NOMO-1 treated with DMSO at 0.1 percent for 48 hours (cell line): ENCODE measurements around the gene KMT2D.

ENCODE experiments used
- DNase-seq: peaks from one replicate; lab custom pipeline; 2025; ENCODE audit not compliant: unreplicated experiment; lab: John Stamatoyannopoulos, UW

The KMT2D gene

GRCh38 chr12:49036029-49036428, 24.6 kb downstream of the KMT2D start:
- DNase-seq = no peak

- no peak for DNase-seq
These were observed 26.3 kb downstream of the KMT2D start for GRCh38 chr12:49034286-49034622.

DNA sequence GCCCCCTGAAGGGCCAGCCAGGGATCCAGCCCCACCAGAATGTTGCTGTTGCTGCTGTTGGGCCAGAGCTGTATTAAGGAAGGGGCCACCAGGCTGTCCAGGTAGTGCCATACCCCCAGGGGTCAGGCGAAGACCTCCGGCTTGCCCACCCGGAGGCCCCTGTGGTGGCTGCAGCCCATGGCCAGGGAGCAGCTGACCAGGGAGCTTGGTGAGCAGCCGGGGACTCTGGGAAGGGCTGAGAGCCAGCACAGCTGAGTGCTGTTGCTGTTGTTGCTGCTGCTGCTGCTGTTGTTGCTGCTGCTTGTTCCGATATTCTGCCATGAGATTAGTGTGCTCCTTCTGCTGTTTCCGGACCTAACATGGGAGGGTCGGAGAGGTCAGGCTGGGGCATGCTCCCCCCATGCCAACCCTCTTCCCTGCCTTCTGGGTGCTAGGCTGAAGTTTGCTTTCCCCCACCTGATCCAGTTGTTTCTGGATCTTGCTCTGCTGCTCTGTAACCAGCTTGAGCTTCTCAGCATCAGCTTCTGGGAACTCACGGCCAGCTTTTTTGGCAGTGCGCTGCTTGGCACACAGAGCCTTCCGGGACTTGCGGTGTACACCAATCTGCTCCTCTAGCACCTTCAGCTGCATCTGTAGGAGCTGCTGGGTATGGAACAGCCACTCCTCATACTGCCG, 26.8 kb downstream of the KMT2D start:
- no peak for DNase-seq

DNA sequence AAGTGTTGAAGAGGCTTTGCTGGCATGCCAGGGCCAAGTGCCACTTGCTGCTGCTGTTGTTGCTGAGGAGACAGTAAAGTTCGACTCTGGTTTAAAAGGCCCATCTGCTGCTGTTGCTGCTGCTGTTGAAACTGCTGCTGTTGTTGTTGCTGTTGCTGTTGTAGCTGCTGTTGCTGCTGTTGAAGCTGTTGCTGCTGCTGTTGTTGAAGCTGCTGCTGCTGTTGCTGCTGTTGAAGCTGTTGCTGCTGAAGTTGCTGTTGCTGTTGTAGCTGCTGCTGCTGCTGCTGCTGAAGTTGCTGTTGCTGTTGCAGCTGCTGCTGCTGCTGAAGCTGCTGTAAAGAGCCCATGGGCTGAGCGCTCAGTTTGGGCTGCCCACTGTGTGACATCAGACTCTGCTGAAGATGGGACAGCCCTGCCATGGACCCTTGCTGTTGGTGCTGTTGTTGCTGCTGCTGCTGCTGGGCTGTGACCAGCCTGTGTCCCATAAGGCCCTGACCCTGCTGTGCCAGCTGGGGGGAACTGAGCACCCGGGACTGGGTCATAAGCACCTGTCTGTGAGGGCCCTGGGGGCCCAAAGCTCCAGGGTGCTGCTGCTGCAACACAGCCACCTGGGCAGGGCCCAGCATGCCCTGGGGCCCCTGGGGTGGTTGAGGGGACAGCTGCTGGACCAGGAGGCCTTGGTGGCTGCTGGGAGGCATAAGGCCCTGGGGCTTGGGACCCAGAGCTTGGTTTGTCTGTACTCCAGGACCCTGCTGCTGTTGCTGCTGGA, 27.7 kb downstream of the KMT2D start:
- no peak for DNase-seq

DNA sequence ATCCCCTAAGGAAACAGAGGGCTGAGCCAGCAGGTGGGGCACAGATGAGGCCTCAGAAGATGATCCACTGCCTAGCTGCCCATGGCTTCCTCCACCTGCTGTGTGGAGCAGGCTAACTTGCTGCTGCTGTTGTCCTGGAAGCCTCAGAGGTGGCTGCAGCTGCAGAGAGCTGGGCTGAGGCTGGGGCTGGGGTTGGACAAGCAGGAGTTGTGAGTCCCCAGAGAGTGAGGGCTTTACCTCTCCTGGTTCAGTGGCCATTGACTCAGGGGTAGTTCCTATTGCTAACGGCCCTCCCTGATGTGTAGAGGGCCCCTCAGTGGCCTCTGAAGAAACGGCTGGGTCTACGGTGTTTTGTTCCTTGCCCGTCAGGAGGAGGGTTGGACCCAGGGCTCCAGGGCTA, 28.3 kb downstream of the KMT2D start:
- no peak for DNase-seq

- DNase-seq = no peak
These were observed 28.9 kb downstream of the KMT2D start for GRCh38 chr12:49031573-49032161.

DNA sequence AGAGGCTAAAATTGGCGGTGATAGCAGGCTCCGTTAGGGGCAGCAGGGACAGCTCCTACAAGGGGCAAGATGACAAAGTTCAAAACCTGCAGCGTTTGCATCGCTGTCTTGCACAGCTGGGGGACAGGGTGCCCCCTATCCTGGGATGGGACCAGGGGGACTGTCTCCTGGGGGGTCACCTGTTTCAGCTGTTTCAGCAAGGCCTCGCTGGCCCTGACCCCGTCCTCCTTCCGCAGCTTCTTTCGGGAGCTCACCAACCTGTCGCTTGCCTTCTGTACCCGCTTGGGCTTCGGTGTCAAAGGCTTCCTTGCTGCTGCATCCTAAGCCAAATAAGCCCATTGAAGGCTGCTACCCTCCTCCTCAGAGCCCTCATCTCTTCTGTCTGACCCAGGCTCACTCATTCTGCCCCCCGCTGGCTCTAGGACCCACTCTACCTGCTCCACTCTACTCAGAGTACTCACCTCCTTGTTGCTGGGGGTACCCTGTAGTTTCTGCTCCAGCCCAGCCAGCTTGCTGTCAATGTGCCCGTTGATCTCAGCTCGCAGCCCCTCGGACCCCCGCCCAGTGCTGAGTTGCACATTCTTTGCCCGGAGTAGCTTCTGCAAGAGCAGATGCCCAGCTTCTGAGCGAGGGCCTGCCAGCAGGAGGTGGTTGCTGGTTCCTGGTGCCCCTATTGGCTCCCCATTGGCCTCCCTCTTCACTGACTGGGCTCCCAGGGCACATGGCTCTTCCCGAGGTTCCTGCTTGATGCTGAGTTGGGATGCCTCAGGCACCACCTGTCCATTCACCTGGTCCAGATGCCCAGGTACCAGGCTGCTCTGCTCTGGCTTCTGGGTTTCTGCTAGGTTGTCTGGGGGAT, 29.7 kb downstream of the KMT2D start:
- DNase-seq = no peak

DNA sequence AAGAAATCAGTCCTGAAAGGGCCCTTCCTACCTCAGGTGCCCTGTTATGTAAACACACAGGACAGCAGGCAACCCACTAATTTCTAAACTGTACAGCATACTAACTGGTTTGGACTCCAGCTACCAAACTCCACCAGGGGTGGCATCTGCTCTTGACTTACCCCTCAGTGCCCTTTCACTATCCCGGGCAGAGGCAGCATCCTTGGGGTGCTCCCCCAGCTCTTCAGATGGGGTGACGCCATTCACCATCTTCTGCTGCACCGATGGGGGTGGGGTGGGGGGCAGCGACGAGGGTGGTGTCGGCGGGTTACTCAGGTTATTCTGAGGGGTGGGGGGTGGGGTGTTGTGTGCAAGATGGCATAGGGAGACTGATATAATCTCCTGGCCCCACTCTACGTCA, 30.5 kb downstream of the KMT2D start:
- no peak for DNase-seq

DNA sequence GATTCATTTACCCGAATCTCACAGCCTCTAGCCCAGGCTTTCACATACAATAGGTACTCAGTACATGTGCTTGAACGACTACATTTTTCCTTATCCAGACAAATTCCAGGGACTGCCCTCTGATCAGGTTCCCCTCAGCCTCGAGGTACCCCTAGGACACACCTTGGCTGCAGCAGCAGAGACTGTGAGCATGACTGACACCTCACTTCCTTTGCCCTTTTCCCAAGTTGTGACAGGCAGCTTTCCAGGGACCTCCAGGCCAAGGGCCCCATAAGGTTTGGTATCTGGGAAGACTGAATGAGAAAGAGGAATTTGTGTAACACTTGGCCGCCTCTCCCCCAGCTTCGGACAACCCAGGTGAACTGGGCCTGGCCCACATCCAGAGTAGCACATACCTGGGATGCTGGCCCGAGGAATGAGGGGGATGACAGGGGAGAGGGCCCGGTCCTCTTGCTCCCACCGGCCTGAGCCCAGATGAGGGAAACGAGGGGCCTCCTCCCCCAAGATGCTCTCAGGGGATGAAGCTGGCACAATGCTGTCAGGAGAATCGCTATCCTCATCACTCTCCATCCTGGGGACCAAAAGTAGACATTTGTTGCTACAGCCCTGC, 31.8 kb downstream of the KMT2D start:
- no peak for DNase-seq

GRCh38 chr12:49027846-49028555, 32.6 kb downstream of the KMT2D start:
- no peak for DNase-seq

- DNase-seq = no peak
These were observed 33.7 kb downstream of the KMT2D start for GRCh38 chr12:49026678-49027480.

DNA sequence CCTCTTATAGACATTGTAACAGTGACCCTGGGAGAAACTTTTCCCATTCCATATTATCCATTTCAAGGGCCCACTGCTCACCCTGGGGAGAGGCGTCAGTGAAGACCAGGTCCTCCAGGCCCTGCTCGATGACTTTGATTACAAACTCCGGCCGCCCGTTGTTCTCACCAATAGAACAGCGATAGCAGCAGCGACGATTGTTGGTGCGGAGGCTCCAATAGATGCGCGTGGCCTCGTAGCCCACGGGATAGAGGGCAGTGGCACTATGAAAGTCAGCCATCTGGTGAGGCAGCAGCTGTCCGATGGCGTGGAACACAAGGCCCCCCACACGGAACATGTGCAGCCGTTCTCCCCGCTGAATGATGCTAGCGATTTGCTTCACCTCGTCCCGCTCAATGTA, 34.5 kb downstream of the KMT2D start:
- no peak for DNase-seq

- no peak for DNase-seq
These were observed 35.1 kb downstream of the KMT2D start for GRCh38 chr12:49025463-49025862.

GRCh38 chr12:49024543-49024942, 36.1 kb downstream of the KMT2D start:
- DNase-seq = no peak

DNA sequence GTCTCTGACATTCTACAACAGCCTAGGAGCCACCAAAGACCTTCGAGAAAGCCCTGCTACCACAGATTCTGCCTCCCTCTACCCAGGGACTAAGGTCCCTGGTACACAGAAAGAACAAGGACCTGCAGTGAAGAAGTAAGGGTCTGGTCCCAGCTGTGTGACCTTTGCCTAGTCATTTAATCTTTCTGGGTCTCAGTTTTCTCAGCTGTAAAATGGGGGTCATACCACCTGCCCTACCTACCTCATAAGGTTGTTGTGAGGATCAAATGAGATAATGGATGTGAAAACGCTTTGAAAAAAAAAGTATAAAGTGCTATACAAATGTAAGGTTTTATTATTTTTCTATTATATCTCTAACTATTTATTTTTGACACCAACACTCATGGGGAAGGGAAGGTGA, 36.8 kb downstream of the KMT2D start:
- no peak for DNase-seq

DNA sequence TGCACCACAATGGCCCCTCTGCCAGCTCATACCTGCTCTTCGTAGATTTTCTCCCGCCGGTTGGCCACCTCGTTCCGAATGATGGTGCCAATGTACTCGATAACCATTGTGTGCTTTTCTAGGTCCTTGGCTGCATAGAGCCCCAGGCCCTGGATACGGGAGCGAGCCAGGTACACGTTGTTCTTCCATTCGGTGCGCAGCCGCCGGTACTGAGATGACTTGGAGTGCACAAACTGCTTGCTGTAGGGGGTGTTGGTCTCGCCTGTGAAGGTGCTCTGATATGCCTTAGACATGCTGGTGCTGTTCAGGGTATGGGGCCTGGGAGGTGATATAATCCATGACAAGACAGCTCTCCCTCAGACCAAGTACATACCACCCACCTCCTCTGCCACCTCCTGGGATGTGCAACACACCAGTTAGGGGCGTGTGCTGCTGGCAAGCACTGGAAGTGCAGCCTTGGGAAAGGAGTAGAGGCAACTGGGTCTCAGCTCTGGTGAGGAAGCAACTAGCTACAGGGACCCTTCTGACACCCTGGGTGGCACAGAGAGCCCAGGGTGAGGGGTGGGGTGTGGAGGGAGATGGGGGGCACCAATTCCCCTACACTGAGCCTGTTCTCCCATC, 37.9 kb downstream of the KMT2D start:
- DNase-seq = no peak

- DNase-seq = no peak
These were observed 39.2 kb downstream of the KMT2D start for GRCh38 chr12:49021292-49021915.

DNA sequence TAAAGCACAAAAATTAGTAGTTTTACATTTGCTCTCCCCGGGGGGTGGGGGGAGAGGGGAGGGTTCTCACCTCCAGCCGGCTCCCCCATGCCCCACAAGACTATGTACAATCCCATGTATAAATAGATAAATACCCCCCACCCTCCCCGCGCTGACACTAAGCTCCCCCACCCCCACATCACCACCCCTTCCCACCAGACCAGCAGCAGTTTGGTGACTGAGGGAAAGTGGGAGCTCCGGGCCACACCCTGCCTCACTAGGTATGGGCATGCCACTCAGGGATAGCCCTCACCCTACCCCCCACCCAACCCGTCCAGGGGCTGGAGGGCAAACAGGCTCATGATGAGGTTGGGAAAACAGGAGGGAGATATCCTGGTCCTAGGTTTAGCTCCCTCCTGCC, 40.2 kb downstream of the KMT2D start:
- DNase-seq = no peak
